ENCODE data around the gene MAD1L1.

GRCh38 chr7:1934756-1935155 is 298.0 kb downstream of the MAD1L1 start:
- TF ChIP-seq POLR2A (IDR thresholded peaks at IDR 0.05) (no peak), CTCF (IDR thresholded peaks at IDR 0.05) (no peak)
